ENCODE data around the gene TMEM117. TPM values are rescaled to one million over a fixed set of nuclear protein-coding genes. Genes with fewer than 3 reads are reported as not detected.

TMEM117 gene
- polyA plus RNA-seq, 1 donor (not counting 4 experiments of a cell fraction or from before 2014, with no cell fraction given), result 8.5 TPM

GRCh38 chr12:43935581-43935980 lies 99.7 kb downstream of the TMEM117 start:
- H3K36me3 ChIP-seq (ENCODE audit: control insufficient read depth in 2 of 2, extremely low read depth in 1 of 2, insufficient read depth in 2 of 2, low read length in 2 of 2), result no peaks in the 10 kb centered on the region
- H3K27me3 ChIP-seq (ENCODE audit: control insufficient read depth, extremely low read depth, insufficient read depth, low read length), result no peaks in the 10 kb centered on the region

GRCh38 chr12:43937947-43938346 lies 102.1 kb downstream of the TMEM117 start:
- Histone ChIP-seq H3K36me3 (ENCODE audit: control insufficient read depth in 2 of 2, extremely low read depth in 1 of 2, insufficient read depth in 2 of 2, low read length in 2 of 2) (no peaks in the 10 kb centered on the region), H3K27me3 (ENCODE audit: control insufficient read depth, extremely low read depth, insufficient read depth, low read length) (no peaks in the 10 kb centered on the region), H4K20me1 (ENCODE audit: control insufficient read depth, extremely low read depth, insufficient read depth, low read length) (no peaks in the 10 kb centered on the region), H3K79me2 (ENCODE audit: control insufficient read depth, insufficient read depth, low read length) (no peaks in the 10 kb centered on the region), H3K4me1 (ENCODE audit: control insufficient read depth, extremely low read depth, insufficient read depth, low read length) (no peaks in the 10 kb centered on the region), H3K27ac (ENCODE audit: control insufficient read depth, insufficient read depth, low read length) (no peak overlapping the region), H3K9ac (ENCODE audit: control insufficient read depth, extremely low read depth, insufficient read depth, low read length) (no peak overlapping the region), H3K4me3 (ENCODE audit: control insufficient read depth in 2 of 3, extremely low read depth in 1 of 3, insufficient read depth in 2 of 3, low read depth in 1 of 3, low read length in 3 of 3) (no peak overlapping the region), H3K9me3 (ENCODE audit: control insufficient read depth, low read depth, low read length) (no peaks in the 10 kb centered on the region), H3K9me1 (ENCODE audit: control insufficient read depth, extremely low read depth, insufficient read depth, low read length) (no peaks in the 10 kb centered on the region), H3K4me2 (ENCODE audit: control insufficient read depth, extremely low read depth, insufficient read depth, low read depth, low read length) (no peak overlapping the region), H2AFZ (ENCODE audit: control insufficient read depth, low read length) (no peak overlapping the region)
- dilution Hi-C loops (cut with MboI; ENCODE audit: extremely low pct_ligation_motif_present, low sequenced_read_pairs), result no loop called here
- DNase-seq (ENCODE audit: low read depth, low spot score) (no peak), FAIRE-seq (no peak)
- no peak for TF ChIP-seq EZH2 (IDR thresholded peaks at IDR 0.05; ENCODE audit: low read length)
- peak in 2 of 3 experiments; percentile 38 to 58 for TF ChIP-seq CTCF (optimal IDR thresholded peaks at IDR 0.05 in 1 of 3, IDR thresholded peaks at IDR 0.05 in 1 of 3, conservative IDR thresholded peaks at IDR 0.05 in 1 of 3; ENCODE audit: extremely low read depth in 1 of 3, insufficient read depth in 2 of 3, low read length in 3 of 3)

More at GRCh38 chr12:43935581-43935980, 99.7 kb downstream of the TMEM117 start:
- H3K4me3 ChIP-seq (ENCODE audit: control insufficient read depth in 2 of 3, extremely low read depth in 1 of 3, insufficient read depth in 2 of 3, low read depth in 1 of 3, low read length in 3 of 3), result no peak overlapping the region
- no peak for TF ChIP-seq EZH2 (IDR thresholded peaks at IDR 0.05; ENCODE audit: low read length)
- TF ChIP-seq CTCF (optimal IDR thresholded peaks at IDR 0.05 in 1 of 3, IDR thresholded peaks at IDR 0.05 in 1 of 3, conservative IDR thresholded peaks at IDR 0.05 in 1 of 3; ENCODE audit: extremely low read depth in 1 of 3, insufficient read depth in 2 of 3, low read length in 3 of 3), result no peak
- no peak overlapping the region for H3K4me2 ChIP-seq (ENCODE audit: control insufficient read depth, extremely low read depth, insufficient read depth, low read depth, low read length)
- no peaks in the 10 kb centered on the region for H3K79me2 ChIP-seq (ENCODE audit: control insufficient read depth, insufficient read depth, low read length)
- dilution Hi-C loops (cut with MboI; ENCODE audit: extremely low pct_ligation_motif_present, low sequenced_read_pairs), result no loop called here
- DNase-seq (ENCODE audit: low read depth, low spot score) (no peak), FAIRE-seq (no peak)
- H3K4me1 ChIP-seq (ENCODE audit: control insufficient read depth, extremely low read depth, insufficient read depth, low read length), result no peaks in the 10 kb centered on the region
- no peaks in the 10 kb centered on the region for H4K20me1 ChIP-seq (ENCODE audit: control insufficient read depth, extremely low read depth, insufficient read depth, low read length)
- no peak overlapping the region for H2AFZ ChIP-seq (ENCODE audit: control insufficient read depth, low read length)
- no peak overlapping the region for H3K27ac ChIP-seq (ENCODE audit: control insufficient read depth, insufficient read depth, low read length)
- H3K9ac ChIP-seq (ENCODE audit: control insufficient read depth, extremely low read depth, insufficient read depth, low read length), result no peak overlapping the region
- H3K9me3 ChIP-seq (ENCODE audit: control insufficient read depth, low read depth, low read length), result no peaks in the 10 kb centered on the region
- H3K9me1 ChIP-seq (ENCODE audit: control insufficient read depth, extremely low read depth, insufficient read depth, low read length), result no peaks in the 10 kb centered on the region

All from keratinocyte (primary cell).